ENCODE measurements around the gene SETD6. TPM values are rescaled to one million over a fixed set of nuclear protein-coding genes. Genes with fewer than 3 reads are reported as not detected.

The SETD6 gene
- total RNA-seq, 1 experiment from 2014 or later: 41.1 TPM

GRCh38 chr16:58497468-58497867 lies 17.8 kb upstream of the SETD6 start (continued):
- TF ChIP-seq ERG (CRISPR knock-in tag; IDR thresholded peaks at IDR 0.05) (no peak), NFATC4 (CRISPR knock-in tag; IDR thresholded peaks at IDR 0.05) (no peak), ZBTB21 (CRISPR knock-in tag; IDR thresholded peaks at IDR 0.05; ENCODE audit: borderline replicate concordance) (no peak), TEAD4 (CRISPR knock-in tag; IDR thresholded peaks at IDR 0.05) (no peak), SMAD3 (CRISPR knock-in tag; IDR thresholded peaks at IDR 0.05; ENCODE audit: borderline replicate concordance) (no peak), MYBL2 (CRISPR knock-in tag; IDR thresholded peaks at IDR 0.05) (no peak)

GRCh38 chr16:58497935-58498334 lies 17.4 kb upstream of the SETD6 start:
- DNase-seq (ENCODE audit: low spot score) (no peak), ATAC-seq (no peak)
- peaks cover 12% of the 10 kb centered on the region for H3K4me1 Mint-ChIP-seq
- ChIA-PET POLR2A (no interaction called here), CTCF (interaction anchor here (3.5 to 4.9 kb wide), 2 partner anchors 161 to 258 kb away, joined by 21 to 22 read pairs; no protein-coding TSS in a partner anchor)
- H3K9me3 Mint-ChIP-seq: no peaks in the 10 kb centered on the region
- H3K27me3 Mint-ChIP-seq (ENCODE audit: low read depth): peaks cover 60% of the 10 kb centered on the region
- no peaks in the 10 kb centered on the region for H3K36me3 Mint-ChIP-seq
- no peak overlapping the region for H3K4me3 Mint-ChIP-seq
- TF ChIP-seq E2F5 (CRISPR knock-in tag; IDR thresholded peaks at IDR 0.05) (no peak), ZBTB21 (CRISPR knock-in tag; IDR thresholded peaks at IDR 0.05; ENCODE audit: borderline replicate concordance) (no peak), ZNF219 (CRISPR knock-in tag; IDR thresholded peaks at IDR 0.05; ENCODE audit: borderline replicate concordance) (no peak), MYBL2 (CRISPR knock-in tag; IDR thresholded peaks at IDR 0.05) (no peak), NR1H2 (CRISPR knock-in tag; IDR thresholded peaks at IDR 0.05) (no peak), TP53 (CRISPR knock-in tag; IDR thresholded peaks at IDR 0.05) (no peak), EMX1 (CRISPR knock-in tag; IDR thresholded peaks at IDR 0.05) (no peak), RORB (CRISPR knock-in tag; IDR thresholded peaks at IDR 0.05) (no peak), ZNF317 (CRISPR knock-in tag; IDR thresholded peaks at IDR 0.05; ENCODE audit: borderline replicate concordance, low read depth) (no peak), STAT6 (CRISPR knock-in tag; conservative IDR thresholded peaks at IDR 0.05; ENCODE audit: low read depth) (no peak), ATF3 (CRISPR knock-in tag; conservative IDR thresholded peaks at IDR 0.05) (no peak), ZNF396 (CRISPR knock-in tag; IDR thresholded peaks at IDR 0.05; ENCODE audit: borderline replicate concordance) (no peak), USF1 (CRISPR knock-in tag; IDR thresholded peaks at IDR 0.05) (no peak)
- no peak overlapping the region for H3K27ac Mint-ChIP-seq

GRCh38 chr16:58498341-58499091 lies 16.8 kb upstream of the SETD6 start:
- Mint-ChIP-seq H3K4me1 (peaks cover 9% of the 10 kb centered on the region), H3K9me3 (no peaks in the 10 kb centered on the region), H3K27me3 (ENCODE audit: low read depth) (peaks cover 65% of the 10 kb centered on the region), H3K36me3 (no peaks in the 10 kb centered on the region), H3K27ac (no peak overlapping the region), H3K4me3 (no peak overlapping the region)
- POLR2A ChIA-PET: no interaction called here
- ATAC-seq: no peak
- CTCF ChIA-PET: interaction anchor here (3.5 to 4.9 kb wide), 2 partner anchors 162 to 258 kb away, joined by 21 to 22 read pairs; no protein-coding TSS in a partner anchor
- no peak for DNase-seq (ENCODE audit: low spot score)
- TF ChIP-seq ZBTB43 (CRISPR knock-in tag; IDR thresholded peaks at IDR 0.05) (no peak), JUN (CRISPR knock-in tag; IDR thresholded peaks at IDR 0.05) (no peak), ZNF416 (CRISPR knock-in tag; IDR thresholded peaks at IDR 0.05) (no peak), MLX (CRISPR knock-in tag; IDR thresholded peaks at IDR 0.05) (no peak), MYBL2 (CRISPR knock-in tag; IDR thresholded peaks at IDR 0.05) (no peak)

All from WTC11 (cell line).